WTC11 (cell line): ENCODE results near the gene ULK4. TPM values are rescaled to one million over a fixed set of nuclear protein-coding genes. Genes with fewer than 3 reads are reported as not detected.
A peak's percentile ranks its signal among the peaks of the same experiment; 100 is the strongest.

ENCODE experiments used
- ATAC-seq: fragments of 200-7000 bp; cut with Tn5 transposase; 2 replicates; pipeline ENCODE4 v1.10.0; 2021; ENCODE audit warnings: mild to moderate bottlenecking, moderate library complexity
- CTCF ChIA-PET: fragments of 300-600 bp; sonication (Branson Sonifier 250); formaldehyde crosslinking; loops from one replicate; lab custom pipeline; 2021; ENCODE audit warnings: antibody characterized with exemption; lab: Charles Lee
- POLR2A ChIA-PET: fragments of 350-600 bp; sonication (Branson Sonifier 250); formaldehyde crosslinking; loops from one replicate; lab custom pipeline; 2021; ENCODE audit warnings: antibody characterized with exemption; lab: Charles Lee
- DNase-seq: peaks from one replicate; pipeline ENCODE4 v3.0.0; 2021; ENCODE audit warnings: low spot score
- H3K27ac Mint-ChIP-seq: 2 replicates; pipeline ENCODE4 v1.8.0; 2021; ENCODE audit warnings: mixed read lengths
- H3K27me3 Mint-ChIP-seq: 2 replicates; pipeline ENCODE4 v1.8.0; 2021; ENCODE audit warnings: low read depth, mild to moderate bottlenecking, moderate library complexity, mixed read lengths
- H3K36me3 Mint-ChIP-seq: 2 replicates; pipeline ENCODE4 v1.8.0; 2021; ENCODE audit warnings: mixed read lengths
- H3K4me1 Mint-ChIP-seq: 2 replicates; pipeline ENCODE4 v1.8.0; 2022; ENCODE audit warnings: mixed read lengths
- H3K4me3 Mint-ChIP-seq: 2 replicates; pipeline ENCODE4 v1.8.0; 2021; ENCODE audit warnings: mild to moderate bottlenecking, moderate library complexity, mixed read lengths
- H3K9me3 Mint-ChIP-seq: 2 replicates; pipeline ENCODE4 v1.8.0; 2021; ENCODE audit warnings: mixed read lengths
- ELF4 ChIP-seq: sonication (generic); formaldehyde crosslinking; IDR thresholded peaks from 2 replicates; pipeline ENCODE4 v1.8.1; 2022; ENCODE audit warnings: low read depth, mild to moderate bottlenecking, moderate library complexity, missing genetic modification reagents
- FOXP1 ChIP-seq: sonication (generic); formaldehyde crosslinking; IDR thresholded peaks from 2 replicates; pipeline ENCODE4 v1.8.0; 2022; ENCODE audit warnings: missing genetic modification reagents, mild to moderate bottlenecking, moderate library complexity, borderline replicate concordance
- GTF2I ChIP-seq: fragments of 250-450 bp; sonication (Bioruptor Pico); conservative IDR thresholded peaks from 2 replicates; pipeline ENCODE4 v1.4.0; 2021; ENCODE audit warnings: mild to moderate bottlenecking
- HMGA2 ChIP-seq: fragments of 250-450 bp; sonication (Bioruptor Pico); IDR thresholded peaks from 2 replicates; pipeline ENCODE4 v1.4.0; 2021; ENCODE audit warnings: mild to moderate bottlenecking, moderate library complexity
- ZBTB21 ChIP-seq: sonication (generic); formaldehyde crosslinking; IDR thresholded peaks from 2 replicates; pipeline ENCODE4 v1.8.1; 2023; ENCODE audit warnings: mild to moderate bottlenecking, missing genetic modification reagents, borderline replicate concordance
- total RNA-seq: library from RNA; stranded (reverse); gene quantifications from 3 replicates; pipeline ENCODE4 v1.2.3, GENCODE V29; 2021
- TF ChIP-seq, protein P1 (sequence below): fragments of 250-450 bp; sonication (Bioruptor Pico); IDR thresholded peaks from 2 replicates; pipeline ENCODE4 v1.9.0; 2021; ENCODE audit warnings: mild to moderate bottlenecking, borderline replicate concordance
- TF ChIP-seq, protein P2 (sequence below): sonication (generic); formaldehyde crosslinking; IDR thresholded peaks from 2 replicates; pipeline ENCODE4 v1.8.0; 2022; ENCODE audit warnings: mild to moderate bottlenecking, missing genetic modification reagents
- TF ChIP-seq, protein P3 (sequence below): sonication (generic); formaldehyde crosslinking; IDR thresholded peaks from 2 replicates; pipeline ENCODE4 v1.8.1; 2023; ENCODE audit warnings: mild to moderate bottlenecking, missing genetic modification reagents
- TF ChIP-seq, protein P4 (sequence below): sonication (generic); formaldehyde crosslinking; IDR thresholded peaks from 2 replicates; pipeline ENCODE4 v1.8.1; 2023; ENCODE audit warnings: mild to moderate bottlenecking, moderate library complexity, missing genetic modification reagents
- TF ChIP-seq, protein P5 (sequence below): sonication (generic); formaldehyde crosslinking; IDR thresholded peaks from 2 replicates; pipeline ENCODE4 v1.8.1; 2023; ENCODE audit warnings: mild to moderate bottlenecking, missing genetic modification reagents, moderate library complexity
- TF ChIP-seq, protein P6 (sequence below): sonication (generic); formaldehyde crosslinking; IDR thresholded peaks from 2 replicates; pipeline ENCODE4 v1.8.0; 2022; ENCODE audit warnings: mild to moderate bottlenecking, missing genetic modification reagents
- TF ChIP-seq, protein P7 (sequence below): fragments of 250-450 bp; sonication (Bioruptor Pico); IDR thresholded peaks from 2 replicates; pipeline ENCODE4 v1.9.0; 2021; ENCODE audit warnings: mild to moderate bottlenecking

The ULK4 gene
- total RNA-seq, 1 experiment from 2014 or later, result 9.2 TPM

DNA sequence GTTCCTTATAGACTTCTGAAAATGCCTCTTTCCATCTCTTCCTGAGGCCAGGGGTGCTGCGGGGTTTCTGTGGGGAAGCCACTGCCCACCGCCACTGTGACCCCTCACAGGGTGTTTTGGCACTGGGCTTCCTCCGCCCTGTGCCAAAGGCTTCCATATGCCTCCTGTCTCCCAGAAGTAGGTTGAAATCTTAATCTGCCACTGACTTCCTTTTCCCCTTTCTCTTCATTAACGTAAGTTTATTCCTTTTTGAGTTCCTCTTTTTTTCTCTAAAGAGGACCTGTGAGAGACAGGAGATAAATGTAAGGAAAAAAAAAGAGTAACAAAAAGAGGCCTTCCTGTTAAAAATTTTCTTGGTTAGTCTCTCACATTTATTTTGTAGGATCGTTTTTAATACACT lies 542.1 kb downstream of the ULK4 start:
- Mint-ChIP-seq H3K4me3 (no peak overlapping the region), H3K9me3 (peaks cover 4% of the 10 kb centered on the region), H3K36me3 (no peaks in the 10 kb centered on the region), H3K4me1 (peaks cover 15% of the 10 kb centered on the region), H3K27ac (no peak overlapping the region), H3K27me3 (no peaks in the 10 kb centered on the region)
- ChIA-PET CTCF (interaction anchor here (0.7 to 1.0 kb wide), 2 partner anchors 82 to 839 kb away, joined by 3 read pairs; no protein-coding TSS in a partner anchor), POLR2A (no interaction called here)
- DNase-seq, result no peak
- ATAC-seq, result no peak; the same call in 1 of the 2 replicates
- TF ChIP-seq, protein P1, sequence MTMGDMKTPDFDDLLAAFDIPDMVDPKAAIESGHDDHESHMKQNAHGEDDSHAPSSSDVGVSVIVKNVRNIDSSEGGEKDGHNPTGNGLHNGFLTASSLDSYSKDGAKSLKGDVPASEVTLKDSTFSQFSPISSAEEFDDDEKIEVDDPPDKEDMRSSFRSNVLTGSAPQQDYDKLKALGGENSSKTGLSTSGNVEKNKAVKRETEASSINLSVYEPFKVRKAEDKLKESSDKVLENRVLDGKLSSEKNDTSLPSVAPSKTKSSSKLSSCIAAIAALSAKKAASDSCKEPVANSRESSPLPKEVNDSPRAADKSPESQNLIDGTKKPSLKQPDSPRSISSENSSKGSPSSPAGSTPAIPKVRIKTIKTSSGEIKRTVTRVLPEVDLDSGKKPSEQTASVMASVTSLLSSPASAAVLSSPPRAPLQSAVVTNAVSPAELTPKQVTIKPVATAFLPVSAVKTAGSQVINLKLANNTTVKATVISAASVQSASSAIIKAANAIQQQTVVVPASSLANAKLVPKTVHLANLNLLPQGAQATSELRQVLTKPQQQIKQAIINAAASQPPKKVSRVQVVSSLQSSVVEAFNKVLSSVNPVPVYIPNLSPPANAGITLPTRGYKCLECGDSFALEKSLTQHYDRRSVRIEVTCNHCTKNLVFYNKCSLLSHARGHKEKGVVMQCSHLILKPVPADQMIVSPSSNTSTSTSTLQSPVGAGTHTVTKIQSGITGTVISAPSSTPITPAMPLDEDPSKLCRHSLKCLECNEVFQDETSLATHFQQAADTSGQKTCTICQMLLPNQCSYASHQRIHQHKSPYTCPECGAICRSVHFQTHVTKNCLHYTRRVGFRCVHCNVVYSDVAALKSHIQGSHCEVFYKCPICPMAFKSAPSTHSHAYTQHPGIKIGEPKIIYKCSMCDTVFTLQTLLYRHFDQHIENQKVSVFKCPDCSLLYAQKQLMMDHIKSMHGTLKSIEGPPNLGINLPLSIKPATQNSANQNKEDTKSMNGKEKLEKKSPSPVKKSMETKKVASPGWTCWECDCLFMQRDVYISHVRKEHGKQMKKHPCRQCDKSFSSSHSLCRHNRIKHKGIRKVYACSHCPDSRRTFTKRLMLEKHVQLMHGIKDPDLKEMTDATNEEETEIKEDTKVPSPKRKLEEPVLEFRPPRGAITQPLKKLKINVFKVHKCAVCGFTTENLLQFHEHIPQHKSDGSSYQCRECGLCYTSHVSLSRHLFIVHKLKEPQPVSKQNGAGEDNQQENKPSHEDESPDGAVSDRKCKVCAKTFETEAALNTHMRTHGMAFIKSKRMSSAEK, result no peak
- TF ChIP-seq, protein P2, sequence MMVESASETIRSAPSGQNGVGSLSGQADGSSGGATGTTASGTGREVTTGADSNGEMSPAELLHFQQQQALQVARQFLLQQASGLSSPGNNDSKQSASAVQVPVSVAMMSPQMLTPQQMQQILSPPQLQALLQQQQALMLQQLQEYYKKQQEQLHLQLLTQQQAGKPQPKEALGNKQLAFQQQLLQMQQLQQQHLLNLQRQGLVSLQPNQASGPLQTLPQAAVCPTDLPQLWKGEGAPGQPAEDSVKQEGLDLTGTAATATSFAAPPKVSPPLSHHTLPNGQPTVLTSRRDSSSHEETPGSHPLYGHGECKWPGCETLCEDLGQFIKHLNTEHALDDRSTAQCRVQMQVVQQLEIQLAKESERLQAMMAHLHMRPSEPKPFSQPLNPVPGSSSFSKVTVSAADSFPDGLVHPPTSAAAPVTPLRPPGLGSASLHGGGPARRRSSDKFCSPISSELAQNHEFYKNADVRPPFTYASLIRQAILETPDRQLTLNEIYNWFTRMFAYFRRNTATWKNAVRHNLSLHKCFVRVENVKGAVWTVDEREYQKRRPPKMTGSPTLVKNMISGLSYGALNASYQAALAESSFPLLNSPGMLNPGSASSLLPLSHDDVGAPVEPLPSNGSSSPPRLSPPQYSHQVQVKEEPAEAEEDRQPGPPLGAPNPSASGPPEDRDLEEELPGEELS (CRISPR knock-in tag), result no peak
- TF ChIP-seq, protein P3, sequence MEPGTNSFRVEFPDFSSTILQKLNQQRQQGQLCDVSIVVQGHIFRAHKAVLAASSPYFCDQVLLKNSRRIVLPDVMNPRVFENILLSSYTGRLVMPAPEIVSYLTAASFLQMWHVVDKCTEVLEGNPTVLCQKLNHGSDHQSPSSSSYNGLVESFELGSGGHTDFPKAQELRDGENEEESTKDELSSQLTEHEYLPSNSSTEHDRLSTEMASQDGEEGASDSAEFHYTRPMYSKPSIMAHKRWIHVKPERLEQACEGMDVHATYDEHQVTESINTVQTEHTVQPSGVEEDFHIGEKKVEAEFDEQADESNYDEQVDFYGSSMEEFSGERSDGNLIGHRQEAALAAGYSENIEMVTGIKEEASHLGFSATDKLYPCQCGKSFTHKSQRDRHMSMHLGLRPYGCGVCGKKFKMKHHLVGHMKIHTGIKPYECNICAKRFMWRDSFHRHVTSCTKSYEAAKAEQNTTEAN, result no peak
- TF ChIP-seq HMGA2, result no peak
- TF ChIP-seq, protein P4, sequence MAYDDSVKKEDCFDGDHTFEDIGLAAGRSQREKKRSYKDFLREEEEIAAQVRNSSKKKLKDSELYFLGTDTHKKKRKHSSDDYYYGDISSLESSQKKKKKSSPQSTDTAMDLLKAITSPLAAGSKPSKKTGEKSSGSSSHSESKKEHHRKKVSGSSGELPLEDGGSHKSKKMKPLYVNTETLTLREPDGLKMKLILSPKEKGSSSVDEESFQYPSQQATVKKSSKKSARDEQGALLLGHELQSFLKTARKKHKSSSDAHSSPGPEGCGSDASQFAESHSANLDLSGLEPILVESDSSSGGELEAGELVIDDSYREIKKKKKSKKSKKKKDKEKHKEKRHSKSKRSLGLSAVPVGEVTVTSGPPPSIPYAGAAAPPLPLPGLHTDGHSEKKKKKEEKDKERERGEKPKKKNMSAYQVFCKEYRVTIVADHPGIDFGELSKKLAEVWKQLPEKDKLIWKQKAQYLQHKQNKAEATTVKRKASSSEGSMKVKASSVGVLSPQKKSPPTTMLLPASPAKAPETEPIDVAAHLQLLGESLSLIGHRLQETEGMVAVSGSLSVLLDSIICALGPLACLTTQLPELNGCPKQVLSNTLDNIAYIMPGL (CRISPR knock-in tag), result no peak
- no peak for TF ChIP-seq ZBTB21
- no peak for TF ChIP-seq FOXP1 (CRISPR knock-in tag)
- TF ChIP-seq, protein P5, sequence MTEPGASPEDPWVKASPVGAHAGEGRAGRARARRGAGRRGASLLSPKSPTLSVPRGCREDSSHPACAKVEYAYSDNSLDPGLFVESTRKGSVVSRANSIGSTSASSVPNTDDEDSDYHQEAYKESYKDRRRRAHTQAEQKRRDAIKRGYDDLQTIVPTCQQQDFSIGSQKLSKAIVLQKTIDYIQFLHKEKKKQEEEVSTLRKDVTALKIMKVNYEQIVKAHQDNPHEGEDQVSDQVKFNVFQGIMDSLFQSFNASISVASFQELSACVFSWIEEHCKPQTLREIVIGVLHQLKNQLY (CRISPR knock-in tag), result no peak
- no peak for TF ChIP-seq GTF2I
- no peak for TF ChIP-seq ELF4
- TF ChIP-seq, protein P6, sequence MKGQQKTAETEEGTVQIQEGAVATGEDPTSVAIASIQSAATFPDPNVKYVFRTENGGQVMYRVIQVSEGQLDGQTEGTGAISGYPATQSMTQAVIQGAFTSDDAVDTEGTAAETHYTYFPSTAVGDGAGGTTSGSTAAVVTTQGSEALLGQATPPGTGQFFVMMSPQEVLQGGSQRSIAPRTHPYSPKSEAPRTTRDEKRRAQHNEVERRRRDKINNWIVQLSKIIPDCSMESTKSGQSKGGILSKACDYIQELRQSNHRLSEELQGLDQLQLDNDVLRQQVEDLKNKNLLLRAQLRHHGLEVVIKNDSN (CRISPR knock-in tag), result no peak

DNA sequence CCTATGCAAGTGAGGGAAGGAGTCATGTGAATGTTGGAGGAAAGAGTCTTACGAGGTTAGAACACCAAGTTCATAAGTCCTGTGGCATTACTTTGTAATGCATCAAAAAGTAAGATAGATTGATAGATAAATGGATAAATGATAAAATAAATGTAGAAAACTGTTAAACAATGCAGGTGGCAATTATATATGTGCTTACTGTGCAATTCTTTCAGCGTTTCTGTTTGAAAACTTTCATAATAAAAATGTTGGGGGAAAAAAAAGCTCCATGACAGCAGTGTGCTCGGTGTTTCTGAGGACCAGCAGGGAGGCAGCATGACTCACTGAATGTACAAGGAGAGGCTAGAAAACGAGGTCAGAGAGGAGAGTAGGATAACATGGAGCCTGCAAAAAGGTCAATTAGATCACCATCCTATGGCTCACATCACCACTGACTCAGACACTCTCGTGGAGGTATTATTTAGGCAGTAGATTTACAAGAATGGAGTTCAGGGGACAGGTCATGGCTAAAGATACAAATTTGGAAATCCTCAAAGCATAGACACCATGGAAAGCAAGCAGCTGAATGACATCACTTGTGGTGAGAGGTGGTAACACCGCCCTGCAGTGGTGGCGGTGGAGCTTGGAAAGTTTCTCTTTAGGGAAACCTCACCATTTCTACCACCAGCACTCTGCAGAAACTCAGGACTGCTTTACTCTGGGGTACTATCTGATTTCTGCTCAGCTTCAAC lies 542.8 kb downstream of the ULK4 start:
- CTCF ChIA-PET, result interaction anchor here (0.7 to 1.0 kb wide), 2 partner anchors 81 to 838 kb away, joined by 3 read pairs; no protein-coding TSS in a partner anchor
- peak; percentile 78 for ATAC-seq
- Mint-ChIP-seq H3K4me3 (no peak overlapping the region), H3K27me3 (no peaks in the 10 kb centered on the region), H3K27ac (peak overlapping the region; percentile 41; the same call in 1 of the 2 replicates), H3K4me1 (peaks cover 15% of the 10 kb centered on the region), H3K36me3 (no peaks in the 10 kb centered on the region), H3K9me3 (no peaks in the 10 kb centered on the region)
- TF ChIP-seq, protein P7, sequence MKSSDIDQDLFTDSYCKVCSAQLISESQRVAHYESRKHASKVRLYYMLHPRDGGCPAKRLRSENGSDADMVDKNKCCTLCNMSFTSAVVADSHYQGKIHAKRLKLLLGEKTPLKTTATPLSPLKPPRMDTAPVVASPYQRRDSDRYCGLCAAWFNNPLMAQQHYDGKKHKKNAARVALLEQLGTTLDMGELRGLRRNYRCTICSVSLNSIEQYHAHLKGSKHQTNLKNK (CRISPR knock-in tag), result no peak
- POLR2A ChIA-PET, result no interaction called here
- no peak for DNase-seq
